Ectodermal cell (in vitro differentiated cells): ENCODE results near the gene CCDC18.
"Not testable (repeated sequence)": the region's sequence is repeated elsewhere in the genome, so short reads cannot be mapped to it uniquely, and the experiment has no call there.

Experiments
- H3K27ac ChIP-seq: 2 replicates; pipeline ENCODE4 v1.7.0; 2013; ENCODE audit warnings: mild to moderate bottlenecking, low read depth, low read length; ENCODE audit not compliant: insufficient read depth, poor library complexity, severe bottlenecking
- H3K27me3 ChIP-seq: 2 replicates; pipeline ENCODE4 v1.7.0; 2013; ENCODE audit warnings: mild to moderate bottlenecking, low read length; ENCODE audit not compliant: insufficient read depth, control insufficient read depth, poor library complexity, severe bottlenecking
- H3K36me3 ChIP-seq: one replicate; pipeline ENCODE4 v1.7.0; 2013; ENCODE audit warnings: low read length; ENCODE audit not compliant: control insufficient read depth, insufficient read depth
- H3K4me1 ChIP-seq: one replicate; pipeline ENCODE4 v1.7.0; 2013; ENCODE audit warnings: low read length; ENCODE audit not compliant: control insufficient read depth, insufficient read depth
- H3K4me3 ChIP-seq: 2 replicates; pipeline ENCODE4 v1.7.0; 2013; ENCODE audit warnings: low read depth, low read length, control low read depth; ENCODE audit not compliant: insufficient read depth
- H3K9me3 ChIP-seq: 2 replicates; pipeline ENCODE4 v1.7.0; 2013; ENCODE audit warnings: mild to moderate bottlenecking, low read length, moderate library complexity; ENCODE audit not compliant: control insufficient read depth
- WGBS, 2 experiments: methylation state at CpG; one replicate each; pipeline ENCODE4 v1.1.7; 2013; ENCODE audit warnings: missing lambda C conversion rate in 2 of 2; 5-methylcytosine and 5-hydroxymethylcytosine counted together

CCDC18 gene

DNA sequence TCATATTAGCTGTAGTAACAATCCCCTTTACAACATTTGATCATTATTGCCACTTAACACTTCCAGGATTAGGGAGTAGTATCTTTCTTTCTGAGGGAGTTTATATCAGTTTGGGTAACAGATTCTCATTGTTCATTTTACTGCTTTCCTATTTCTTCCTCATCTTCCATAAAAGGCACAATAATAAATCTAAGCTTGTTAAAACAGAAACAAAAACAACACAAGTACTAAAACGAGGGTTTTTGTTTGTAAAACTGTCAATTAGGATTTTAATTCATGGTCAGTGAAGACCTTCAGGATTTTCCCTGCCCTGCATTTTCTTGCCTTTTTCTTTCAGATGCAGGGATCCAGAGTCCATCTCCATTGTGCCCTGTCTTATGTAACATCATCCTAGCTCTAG is 29.8 kb upstream of the CCDC18 start:
- no peaks in the 10 kb centered on the region for H3K27me3 ChIP-seq
- no peaks in the 10 kb centered on the region for H3K36me3 ChIP-seq
- no peaks in the 10 kb centered on the region for H3K4me1 ChIP-seq
- no peak overlapping the region for H3K27ac ChIP-seq
- H3K4me3 ChIP-seq: no peak overlapping the region
- WGBS, 2 experiments: 60 to 83% methylated on average over 1 of the region's 1 CpG
- no peaks in the 10 kb centered on the region for H3K9me3 ChIP-seq

DNA sequence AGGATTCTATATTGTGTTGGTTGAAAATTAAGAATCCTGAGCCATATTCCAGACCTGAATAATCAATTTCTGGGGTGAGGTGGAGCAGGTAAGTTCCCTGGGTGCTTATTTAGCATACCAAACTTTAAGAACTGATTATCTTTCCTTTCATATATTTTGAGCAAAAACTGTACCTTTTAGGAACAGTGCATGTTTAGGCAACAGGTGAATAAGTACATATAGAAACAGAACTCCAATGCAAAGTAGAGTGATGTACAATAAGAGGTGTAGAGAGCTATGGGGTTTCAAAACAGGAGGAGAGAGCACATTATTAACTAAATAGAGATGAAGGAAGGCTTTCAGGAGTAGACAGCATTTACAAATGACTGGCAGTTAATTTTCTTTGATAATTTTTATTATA is 29.1 kb upstream of the CCDC18 start:
- Histone ChIP-seq H3K9me3 (no peaks in the 10 kb centered on the region), H3K36me3 (no peaks in the 10 kb centered on the region), H3K4me1 (no peaks in the 10 kb centered on the region), H3K27ac (no peak overlapping the region), H3K27me3 (no peaks in the 10 kb centered on the region), H3K4me3 (no peak overlapping the region)

DNA sequence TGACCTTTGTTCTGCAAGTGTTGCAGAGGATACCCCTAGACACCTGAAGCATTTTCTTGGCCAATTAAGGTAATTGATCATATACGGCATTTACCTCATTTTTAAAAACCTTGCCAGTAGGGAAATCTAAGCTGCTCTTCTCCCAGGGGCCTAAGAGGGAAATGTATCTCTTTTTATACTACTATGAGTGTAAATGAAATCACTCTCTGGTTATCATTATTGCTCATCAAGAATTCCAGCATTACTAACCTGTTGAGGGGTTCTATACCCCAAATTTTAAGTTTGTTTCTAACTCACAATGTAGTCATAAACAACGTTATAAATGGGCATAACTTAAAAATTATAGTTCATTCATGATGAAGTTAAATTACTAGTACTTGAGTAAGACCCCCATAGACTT is 27.7 kb upstream of the CCDC18 start:
- WGBS, 2 experiments: 92% methylated on average over 1 of the region's 2 CpGs
- Histone ChIP-seq H3K4me3 (no peak overlapping the region), H3K27me3 (no peaks in the 10 kb centered on the region), H3K36me3 (peaks cover 5% of the 10 kb centered on the region), H3K27ac (no peak overlapping the region), H3K4me1 (no peaks in the 10 kb centered on the region), H3K9me3 (no peaks in the 10 kb centered on the region)

DNA sequence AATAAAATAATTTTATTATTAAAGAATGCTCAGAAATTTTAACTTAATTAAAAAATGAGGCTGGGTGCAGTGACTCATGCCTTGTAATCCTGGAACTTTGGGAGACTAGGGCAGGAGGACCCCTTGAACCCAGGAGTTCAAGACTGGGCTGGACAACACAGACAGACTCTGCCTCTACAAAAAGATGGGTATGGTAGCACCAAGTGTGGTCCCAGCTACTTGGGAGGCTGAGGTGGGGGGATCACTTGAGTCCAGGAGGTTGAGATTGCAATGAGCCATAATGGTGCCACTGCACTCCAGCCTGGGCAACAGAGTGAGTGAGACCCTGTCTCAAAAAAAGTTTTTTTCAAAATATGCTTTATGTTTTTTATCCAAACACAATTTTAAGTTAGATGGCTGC is 25.6 kb upstream of the CCDC18 start:
- no peak overlapping the region for H3K4me3 ChIP-seq
- H3K4me1 ChIP-seq: no peaks in the 10 kb centered on the region
- H3K27me3 ChIP-seq: no peaks in the 10 kb centered on the region
- no peaks in the 10 kb centered on the region for H3K9me3 ChIP-seq
- H3K27ac ChIP-seq: no peak overlapping the region
- peaks cover 10% of the 10 kb centered on the region for H3K36me3 ChIP-seq

DNA sequence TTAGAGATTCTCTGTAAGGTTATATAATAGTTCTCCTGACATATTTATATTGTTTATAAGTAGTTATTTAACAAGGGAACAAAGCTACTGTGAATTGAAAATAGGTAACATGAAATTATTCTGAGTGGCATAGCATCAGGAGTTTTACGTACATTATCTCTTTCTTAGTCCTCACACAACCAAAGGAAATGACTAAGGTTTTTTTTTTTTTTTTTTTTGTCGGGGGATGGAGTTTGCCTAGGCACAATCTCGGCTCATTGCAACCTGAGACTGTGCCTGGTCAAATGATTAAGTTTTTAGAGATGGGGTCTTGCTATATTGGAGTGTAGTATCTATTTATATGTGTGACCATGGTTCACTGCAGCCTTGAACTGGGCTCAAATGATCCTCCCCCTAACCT is 25.2 kb upstream of the CCDC18 start:
- no peak overlapping the region for H3K27ac ChIP-seq
- H3K27me3 ChIP-seq: no peaks in the 10 kb centered on the region
- no peaks in the 10 kb centered on the region for H3K4me1 ChIP-seq
- peaks cover 10% of the 10 kb centered on the region for H3K36me3 ChIP-seq
- no peak overlapping the region for H3K4me3 ChIP-seq
- no peaks in the 10 kb centered on the region for H3K9me3 ChIP-seq
- WGBS, 2 experiments: 64 to 92% methylated on average over 1 to 2 of the region's 3 CpGs

DNA sequence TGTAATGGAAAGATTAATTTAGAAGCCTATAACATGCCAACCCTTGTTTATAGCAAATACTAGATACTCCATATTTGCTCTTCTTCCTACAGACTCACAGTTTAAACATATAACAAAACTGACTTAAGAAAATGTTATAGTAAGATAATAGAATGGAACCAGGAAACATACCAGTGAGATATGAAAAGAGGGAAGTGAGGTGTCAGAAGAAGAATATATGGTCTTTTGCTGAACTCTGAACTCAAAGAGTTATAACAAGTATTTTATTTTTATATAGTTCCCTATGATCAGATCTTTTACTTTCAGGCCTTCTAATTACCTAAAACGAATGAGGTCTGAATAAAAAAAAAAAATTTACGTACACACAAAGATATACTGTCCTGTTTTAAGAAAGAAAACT is 21.2 kb upstream of the CCDC18 start:
- 100% methylated on average over 2 of the region's 2 CpGs; no CpG with 5 or more reads in 1 of the 2 experiments for WGBS, 2 experiments

DNA sequence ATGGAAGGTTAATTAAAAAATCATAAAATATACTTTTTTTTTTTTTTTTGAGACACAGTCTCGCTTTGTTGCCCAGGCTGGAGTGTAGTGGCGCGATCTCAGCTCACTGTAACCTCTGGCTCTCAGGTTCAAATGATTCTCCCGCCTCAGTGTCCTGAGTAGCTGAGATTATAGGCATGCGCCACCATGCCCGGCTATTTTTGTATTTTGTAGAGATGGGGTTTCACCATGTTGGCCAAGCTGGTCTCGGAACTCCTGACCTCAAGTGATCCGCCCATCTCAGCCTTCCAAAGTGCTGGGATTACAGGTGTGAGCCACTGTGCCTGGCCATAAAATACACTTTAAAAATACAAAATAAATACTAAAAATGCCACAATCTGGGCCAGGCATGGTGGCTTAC is 17.2 kb upstream of the CCDC18 start:
- not testable (repeated sequence) for H3K36me3 ChIP-seq, H3K4me3 ChIP-seq, H3K27ac ChIP-seq, H3K9me3 ChIP-seq, H3K27me3 ChIP-seq, H3K4me1 ChIP-seq
- 94 to 96% methylated on average over 8 of the region's 8 CpGs for WGBS, 2 experiments

More for the DNA sequence above, 21.2 kb upstream of the CCDC18 start:
- Histone ChIP-seq H3K4me3 (no peak overlapping the region), H3K27me3 (no peaks in the 10 kb centered on the region), H3K9me3 (no peaks in the 10 kb centered on the region), H3K4me1 (no peaks in the 10 kb centered on the region), H3K27ac (no peak overlapping the region), H3K36me3 (peaks cover 10% of the 10 kb centered on the region)

DNA sequence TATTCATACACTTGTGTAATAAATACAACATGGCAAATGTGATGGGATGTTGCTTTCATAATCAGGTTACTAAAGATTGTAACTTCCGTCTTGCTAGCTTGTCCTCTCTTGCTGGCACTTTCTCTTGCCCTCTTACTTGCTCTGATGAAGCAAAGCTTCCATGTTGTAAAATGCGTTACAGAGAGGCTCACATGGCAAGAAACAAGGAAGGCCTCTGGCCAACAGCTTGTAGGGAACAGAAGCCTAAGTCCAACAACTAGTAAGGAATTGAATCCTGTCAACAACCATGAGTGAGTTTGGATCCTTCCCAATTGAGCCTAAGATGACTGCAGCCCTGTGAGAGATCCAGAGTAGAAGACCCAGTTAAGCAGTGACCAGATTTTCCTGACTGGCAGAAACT is 15.7 kb upstream of the CCDC18 start:
- H3K27ac ChIP-seq: no peak overlapping the region
- 86 to 94% methylated on average over 2 of the region's 2 CpGs for WGBS, 2 experiments
- no peak overlapping the region for H3K4me3 ChIP-seq

DNA sequence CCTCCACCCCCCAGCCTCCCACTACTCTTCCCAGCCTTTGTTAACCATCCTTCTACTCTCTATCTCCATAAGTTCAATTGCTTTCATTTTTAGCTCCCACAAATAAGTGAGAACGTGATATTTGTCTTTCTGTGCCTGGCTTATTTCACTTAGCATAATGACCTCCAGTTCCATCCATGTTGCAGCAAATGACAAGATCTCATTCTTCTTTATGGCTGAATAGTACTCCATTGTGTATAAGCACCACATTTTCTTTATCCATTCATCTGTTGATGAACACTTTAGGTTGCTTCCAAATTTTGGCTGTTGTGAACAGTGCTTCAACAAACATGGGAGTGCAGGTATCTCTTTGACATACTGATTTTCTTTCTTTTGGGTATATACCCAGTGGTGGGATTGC is 14.6 kb upstream of the CCDC18 start:
- 85 to 98% methylated on average over 1 of the region's 1 CpG for WGBS, 2 experiments

More for the DNA sequence above, 15.7 kb upstream of the CCDC18 start:
- no peaks in the 10 kb centered on the region for H3K27me3 ChIP-seq
- H3K4me1 ChIP-seq: no peaks in the 10 kb centered on the region
- H3K9me3 ChIP-seq: peaks cover 2% of the 10 kb centered on the region
- H3K36me3 ChIP-seq: no peaks in the 10 kb centered on the region

DNA sequence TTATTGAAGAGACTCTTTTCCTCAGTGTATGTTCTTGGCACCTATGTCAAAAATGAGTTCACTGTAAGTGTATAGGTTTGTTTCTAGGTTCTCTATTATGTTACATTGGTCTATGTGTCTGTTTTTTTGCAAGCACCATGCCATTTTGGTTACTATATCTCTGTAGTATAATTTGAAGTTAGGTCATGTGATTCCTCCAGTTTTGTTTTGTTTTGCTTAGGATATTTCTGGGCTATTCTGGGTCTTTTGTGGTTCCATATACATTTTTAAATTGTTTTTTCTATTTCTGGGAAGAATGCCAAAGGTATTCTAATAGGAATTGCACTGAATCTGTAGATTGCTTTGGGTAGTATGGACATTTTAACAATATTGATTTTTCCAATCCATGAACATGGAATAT is 13.5 kb upstream of the CCDC18 start:
- H3K36me3 ChIP-seq: no peaks in the 10 kb centered on the region
- H3K9me3 ChIP-seq: peaks cover 2% of the 10 kb centered on the region
- no peak overlapping the region for H3K27ac ChIP-seq
- no peaks in the 10 kb centered on the region for H3K27me3 ChIP-seq
- H3K4me3 ChIP-seq: no peak overlapping the region
- H3K4me1 ChIP-seq: no peaks in the 10 kb centered on the region

More for the DNA sequence above, 14.6 kb upstream of the CCDC18 start:
- H3K27ac ChIP-seq, H3K27me3 ChIP-seq, H3K4me1 ChIP-seq, H3K36me3 ChIP-seq, H3K9me3 ChIP-seq, H3K4me3 ChIP-seq: not testable (repeated sequence)

DNA sequence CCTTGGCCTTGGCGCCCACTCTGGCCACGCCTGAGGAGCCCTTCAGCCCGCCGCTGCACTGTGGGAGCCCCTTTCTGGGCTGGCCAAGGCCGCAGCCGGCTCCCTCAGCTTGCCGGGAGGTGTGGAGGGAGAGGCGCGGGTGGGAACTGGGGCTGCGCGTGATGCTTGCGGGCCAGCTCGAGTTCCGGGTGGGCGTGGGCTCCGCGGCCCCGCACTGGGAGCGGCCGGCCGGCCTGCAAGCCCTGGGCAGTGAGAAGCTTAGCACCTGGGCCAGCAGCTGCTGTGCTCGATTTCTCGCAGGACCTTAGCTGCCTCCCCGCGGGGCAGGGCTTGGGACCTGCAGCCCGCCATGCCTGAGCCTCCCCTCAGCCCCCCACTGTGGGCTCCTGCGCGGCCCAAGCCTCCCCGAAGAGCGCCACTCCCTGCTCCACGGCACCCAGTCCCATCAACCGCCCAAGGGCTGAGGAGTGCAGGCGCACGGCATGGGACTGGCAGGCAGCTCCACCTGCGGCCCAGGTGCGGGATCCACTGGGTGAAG is 10.3 kb upstream of the CCDC18 start:
- not testable (repeated sequence) for H3K27ac ChIP-seq, H3K36me3 ChIP-seq, H3K4me1 ChIP-seq, H3K4me3 ChIP-seq, H3K9me3 ChIP-seq, H3K27me3 ChIP-seq
- WGBS, 2 experiments: 96 to 97% methylated on average over 36 of the region's 36 CpGs
